Suprapubic skin (tissue), 4 donors: Measurements from ENCODE around the gene ITPRIPL2. TPM values are rescaled to one million over a fixed set of nuclear protein-coding genes. Genes with fewer than 3 reads are reported as not detected.

Experiments used
- DNase-seq, 2 donors: peaks; one replicate each; pipeline ENCODE4 v3.0.0-alpha.2; 2019; ENCODE audit warnings: low spot score in 2 of 2
- H3K27ac ChIP-seq: fragments of 200-600 bp; sonication (generic); one replicate; pipeline ENCODE4 v1.5.1; 2019
- H3K27me3 ChIP-seq: fragments of 200-600 bp; sonication (generic); one replicate; pipeline ENCODE4 v1.5.1; 2019
- H3K36me3 ChIP-seq: fragments of 200-600 bp; sonication (generic); one replicate; pipeline ENCODE4 v1.5.1; 2019
- H3K4me1 ChIP-seq: fragments of 200-600 bp; sonication (generic); one replicate; pipeline ENCODE4 v1.5.1; 2019
- H3K4me3 ChIP-seq: fragments of 200-600 bp; sonication (generic); one replicate; pipeline ENCODE4 v1.5.1; 2019; ENCODE audit warnings: mild to moderate bottlenecking
- H3K9me3 ChIP-seq: fragments of 200-600 bp; sonication (generic); one replicate; pipeline ENCODE4 v1.5.1; 2019
- EP300 ChIP-seq: sonication (generic); formaldehyde crosslinking; IDR thresholded peaks from one replicate; pipeline ENCODE4 v1.6.1; 2017; ENCODE audit warnings: antibody characterized with exemption
- POLR2A ChIP-seq, 2 donors: fragments of 450-650 bp; IDR thresholded peaks; one replicate each; pipeline ENCODE4 v1.6.1; 2017; ENCODE audit warnings: antibody characterized with exemption in 2 of 2, mild to moderate bottlenecking in 2 of 2, moderate library complexity in 2 of 2
- POLR2AphosphoS5 ChIP-seq, 3 donors: sonication (generic); formaldehyde crosslinking; IDR thresholded peaks; one replicate each; pipeline ENCODE4 v1.6.1; 2017; ENCODE audit warnings: antibody characterized with exemption in 3 of 3
- WGBS: methylation state at CpG from one replicate; pipeline ENCODE4 v1.1.5; 2018; 5-methylcytosine and 5-hydroxymethylcytosine counted together
- total RNA-seq, 4 donors: library from RNA; depleted of rRNA; stranded (reverse); fragments of >200 nt; gene quantifications; one replicate each; pipeline ENCODE4 v1.1.0, GENCODE V29; 2016
- TF ChIP-seq, protein P1 (sequence below), 2 donors: fragments of 200-600 bp in 1 of 2; fragments of 450-650 bp in 1 of 2; sonication (generic) in 1 of 2; IDR thresholded peaks; one replicate each; pipeline ENCODE4 v1.5.1; 2016 to 2019; ENCODE audit warnings: antibody characterized with exemption in 2 of 2, mild to moderate bottlenecking in 1 of 2, moderate library complexity in 1 of 2

ITPRIPL2 gene
- total RNA-seq, 4 donors from 2014 or later = 39.0 to 91.9 (median 69.6) TPM

DNA sequence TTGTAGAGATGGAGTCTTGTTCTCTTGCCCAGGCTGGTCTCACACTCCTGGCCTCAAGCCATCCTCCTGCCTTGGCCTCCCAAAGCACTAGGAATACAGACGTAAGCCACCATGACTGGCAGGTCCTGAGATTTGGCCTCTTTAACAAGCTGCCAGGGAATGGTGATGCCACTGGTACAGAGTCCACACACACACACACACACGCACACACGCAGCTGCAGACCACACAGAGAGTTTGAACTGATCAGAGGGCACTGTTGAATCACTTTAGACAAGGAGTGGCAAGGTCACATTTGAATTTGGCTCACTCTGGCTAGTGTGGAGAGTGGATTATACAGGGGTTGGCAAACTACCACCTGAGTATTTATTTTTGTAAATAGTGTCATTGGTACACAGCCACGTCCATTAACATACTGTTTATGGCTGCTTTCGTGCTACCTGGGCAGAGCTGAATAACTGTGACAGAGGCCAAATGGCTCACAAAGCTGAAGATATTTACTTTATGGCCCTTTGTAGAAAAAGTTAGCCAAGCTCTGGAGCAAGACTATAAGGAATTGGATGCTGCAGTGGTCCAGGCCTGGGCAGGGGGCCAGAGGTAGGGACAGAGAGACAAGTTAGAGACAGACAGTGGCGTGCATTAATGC lies 9.9 kb downstream of the ITPRIPL2 start:
- no peak for DNase-seq
- no peaks in the 10 kb centered on the region for H3K27me3 ChIP-seq
- peak overlapping the region; percentile 7 for H3K27ac ChIP-seq
- no peaks in the 10 kb centered on the region for H3K36me3 ChIP-seq
- TF ChIP-seq POLR2A (IDR thresholded peaks at IDR 0.05) (no peak), EP300 (no peak), POLR2AphosphoS5 (IDR thresholded peaks at IDR 0.05) (no peak)
- TF ChIP-seq, protein P1, sequence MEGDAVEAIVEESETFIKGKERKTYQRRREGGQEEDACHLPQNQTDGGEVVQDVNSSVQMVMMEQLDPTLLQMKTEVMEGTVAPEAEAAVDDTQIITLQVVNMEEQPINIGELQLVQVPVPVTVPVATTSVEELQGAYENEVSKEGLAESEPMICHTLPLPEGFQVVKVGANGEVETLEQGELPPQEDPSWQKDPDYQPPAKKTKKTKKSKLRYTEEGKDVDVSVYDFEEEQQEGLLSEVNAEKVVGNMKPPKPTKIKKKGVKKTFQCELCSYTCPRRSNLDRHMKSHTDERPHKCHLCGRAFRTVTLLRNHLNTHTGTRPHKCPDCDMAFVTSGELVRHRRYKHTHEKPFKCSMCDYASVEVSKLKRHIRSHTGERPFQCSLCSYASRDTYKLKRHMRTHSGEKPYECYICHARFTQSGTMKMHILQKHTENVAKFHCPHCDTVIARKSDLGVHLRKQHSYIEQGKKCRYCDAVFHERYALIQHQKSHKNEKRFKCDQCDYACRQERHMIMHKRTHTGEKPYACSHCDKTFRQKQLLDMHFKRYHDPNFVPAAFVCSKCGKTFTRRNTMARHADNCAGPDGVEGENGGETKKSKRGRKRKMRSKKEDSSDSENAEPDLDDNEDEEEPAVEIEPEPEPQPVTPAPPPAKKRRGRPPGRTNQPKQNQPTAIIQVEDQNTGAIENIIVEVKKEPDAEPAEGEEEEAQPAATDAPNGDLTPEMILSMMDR (IDR thresholded peaks at IDR 0.05) = no peak
- peaks cover 41% of the 10 kb centered on the region for H3K4me1 ChIP-seq
- no peaks in the 10 kb centered on the region for H3K9me3 ChIP-seq
- no peak overlapping the region for H3K4me3 ChIP-seq
- WGBS = 60% methylated on average over 6 of the region's 6 CpGs

DNA sequence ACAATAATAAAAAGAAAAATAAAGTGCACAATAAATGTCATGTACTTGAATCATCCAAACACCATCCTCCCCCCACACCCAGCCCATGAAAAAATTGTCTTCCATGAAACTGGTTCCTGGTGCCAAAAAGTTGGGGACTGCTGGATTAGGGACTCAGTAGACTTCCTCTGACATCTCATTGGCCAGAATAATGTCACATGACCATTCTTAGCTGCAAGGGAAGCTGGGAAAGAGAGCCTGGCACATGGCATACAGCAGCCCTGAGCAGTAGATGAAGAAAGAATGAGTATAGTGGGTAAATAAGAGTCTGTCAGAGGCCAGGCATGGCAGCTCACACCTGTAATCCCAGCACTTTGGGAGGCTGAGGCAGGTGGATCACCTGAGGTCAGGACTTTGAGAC lies 12.5 kb downstream of the ITPRIPL2 start:
- no peak for DNase-seq
- Histone ChIP-seq H3K27me3 (no peaks in the 10 kb centered on the region), H3K9me3 (no peaks in the 10 kb centered on the region), H3K27ac (no peak overlapping the region), H3K4me1 (peaks cover 29% of the 10 kb centered on the region), H3K36me3 (no peaks in the 10 kb centered on the region), H3K4me3 (no peak overlapping the region)
- TF ChIP-seq POLR2A (IDR thresholded peaks at IDR 0.05) = no peak
- TF ChIP-seq EP300 = no peak
- TF ChIP-seq, protein P1 (IDR thresholded peaks at IDR 0.05) = no peak
- no peak for TF ChIP-seq POLR2AphosphoS5 (IDR thresholded peaks at IDR 0.05)

DNA sequence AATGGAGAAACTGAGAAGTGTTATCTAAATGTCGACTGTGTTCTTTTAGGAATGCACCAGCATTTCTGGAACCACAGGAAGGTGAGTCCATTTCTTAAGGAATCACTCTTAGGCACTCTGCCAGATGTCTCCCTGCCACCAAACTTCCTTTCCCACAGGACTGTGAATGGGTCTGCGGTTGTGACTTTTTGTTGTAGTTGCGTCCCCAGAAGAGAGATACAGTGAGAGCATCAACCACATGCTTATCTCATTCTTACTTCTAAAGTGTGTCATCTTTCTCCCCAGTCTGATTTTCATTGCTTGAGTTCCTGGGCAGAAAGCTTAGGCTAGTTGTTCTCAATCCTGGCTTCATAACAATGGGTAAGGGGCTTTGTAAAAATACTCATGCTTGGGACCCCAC lies 13.4 kb downstream of the ITPRIPL2 start:
- Histone ChIP-seq H3K4me3 (no peak overlapping the region), H3K27ac (no peak overlapping the region), H3K27me3 (no peaks in the 10 kb centered on the region), H3K36me3 (no peaks in the 10 kb centered on the region), H3K4me1 (peaks cover 29% of the 10 kb centered on the region), H3K9me3 (no peaks in the 10 kb centered on the region)
- TF ChIP-seq EP300 (no peak), POLR2AphosphoS5 (IDR thresholded peaks at IDR 0.05) (no peak), POLR2A (IDR thresholded peaks at IDR 0.05) (no peak)
- TF ChIP-seq, protein P1 (IDR thresholded peaks at IDR 0.05) = no peak
- WGBS = 87% methylated on average over 3 of the region's 3 CpGs
- DNase-seq = no peak

DNA sequence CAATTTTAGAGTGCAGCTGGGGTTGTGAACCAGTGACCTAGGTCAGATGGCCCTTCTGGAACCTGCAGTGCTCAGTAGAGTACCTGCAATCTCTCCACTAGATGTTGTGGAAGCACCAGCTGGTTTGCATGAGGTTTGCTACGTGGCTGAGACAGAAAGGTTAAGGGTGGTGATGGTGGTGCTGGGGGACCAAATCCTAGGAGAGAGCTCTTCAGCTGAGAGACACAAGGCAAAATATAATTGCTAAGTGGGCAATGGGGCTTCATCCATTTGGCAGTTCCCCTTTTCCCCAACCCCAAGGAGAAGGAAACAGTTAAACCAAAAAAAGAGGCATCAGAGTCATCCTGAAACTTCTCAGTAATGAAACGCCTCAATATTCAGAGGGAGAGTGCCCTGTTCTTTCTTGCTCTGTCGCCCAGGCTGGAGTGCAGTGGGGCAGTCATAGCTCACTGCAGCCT lies 13.9 kb downstream of the ITPRIPL2 start:
- Histone ChIP-seq H3K27me3 (no peaks in the 10 kb centered on the region), H3K4me3 (no peak overlapping the region), H3K9me3 (no peaks in the 10 kb centered on the region), H3K27ac (no peak overlapping the region), H3K36me3 (no peaks in the 10 kb centered on the region), H3K4me1 (peaks cover 34% of the 10 kb centered on the region)
- TF ChIP-seq POLR2AphosphoS5 (IDR thresholded peaks at IDR 0.05) (no peak), POLR2A (IDR thresholded peaks at IDR 0.05) (no peak), EP300 (no peak)
- TF ChIP-seq, protein P1 (IDR thresholded peaks at IDR 0.05) = no peak
- DNase-seq = no peak
- 61% methylated on average over 3 of the region's 3 CpGs for WGBS

DNA sequence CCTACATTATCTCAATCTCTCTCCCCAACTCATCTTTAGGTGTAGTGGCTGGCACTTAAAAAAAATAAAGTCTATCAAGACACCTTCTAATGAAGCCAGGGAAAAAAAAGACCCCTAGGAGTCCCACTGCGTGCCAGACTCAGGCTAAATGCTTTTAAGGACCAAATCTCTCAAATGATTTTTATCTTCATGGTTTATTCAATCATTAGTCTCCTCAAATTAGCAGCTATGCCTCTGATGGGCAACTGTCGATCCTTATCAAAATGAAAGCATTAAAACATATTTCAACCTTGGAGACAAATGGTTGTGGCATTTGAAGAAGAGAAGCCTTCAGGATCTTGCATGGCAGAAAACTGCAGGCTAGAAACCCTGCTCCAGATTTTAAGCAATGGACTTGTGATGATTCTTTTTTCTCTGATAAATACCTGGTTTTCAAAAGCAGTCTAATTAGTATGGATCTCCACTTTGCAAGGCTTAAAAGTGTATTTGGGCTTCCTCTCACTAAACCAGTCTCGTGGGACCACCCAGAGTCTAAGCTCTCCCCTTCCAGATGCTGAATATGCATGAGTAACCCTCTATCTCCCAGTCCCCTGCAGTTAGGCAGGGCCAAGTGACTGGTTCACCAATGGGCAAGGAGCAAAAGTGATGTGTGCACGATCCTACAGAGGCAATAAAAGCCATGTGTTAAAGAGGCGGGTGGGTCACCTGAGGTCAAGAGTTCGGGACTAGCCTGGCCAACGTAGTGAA lies 14.9 kb downstream of the ITPRIPL2 start:
- Histone ChIP-seq H3K27ac (no peak overlapping the region), H3K36me3 (no peaks in the 10 kb centered on the region), H3K9me3 (no peaks in the 10 kb centered on the region), H3K4me3 (no peak overlapping the region), H3K27me3 (no peaks in the 10 kb centered on the region), H3K4me1 (peaks cover 30% of the 10 kb centered on the region)
- no peak for DNase-seq
- 78% methylated on average over 7 of the region's 7 CpGs for WGBS
- TF ChIP-seq, protein P1 (IDR thresholded peaks at IDR 0.05) = no peak
- TF ChIP-seq POLR2A (IDR thresholded peaks at IDR 0.05) (no peak), EP300 (no peak), POLR2AphosphoS5 (IDR thresholded peaks at IDR 0.05) (no peak)
